CD4-positive, CD25-positive, alpha-beta regulatory T cell (primary cell): ENCODE data around the gene KDM3A. TPM values are rescaled to one million over a fixed set of nuclear protein-coding genes. Genes with fewer than 3 reads are reported as not detected.
A peak's percentile ranks its signal among the peaks of the same experiment; 100 is the strongest.

Source experiments
- ATAC-seq, 2 donors: fragments of 150-1000 bp; cut with Tn5 transposase; one replicate each; pipeline ENCODE4 v1.10.0; 2021; ENCODE audit warnings: low read depth in 2 of 2, moderate number of reproducible peaks in 2 of 2, moderate library complexity in 1 of 2
- DNase-seq, 3 donors: peaks; one replicate each; pipeline versions ENCODE4 v3.0.0 to v3.0.0-alpha.2; 2012 to 2022; ENCODE audit warnings: mixed read lengths in 1 of 3
- H3K27ac ChIP-seq: one replicate; pipeline ENCODE4 v1.7.0; 2013; ENCODE audit warnings: mild to moderate bottlenecking, low read length; ENCODE audit not compliant: insufficient read depth, poor library complexity, severe bottlenecking
- H3K27me3 ChIP-seq: one replicate; pipeline ENCODE4 v1.7.0; 2013; ENCODE audit warnings: low read length; ENCODE audit not compliant: control insufficient read depth, insufficient read depth
- H3K36me3 ChIP-seq: one replicate; pipeline ENCODE4 v1.7.0; 2013; ENCODE audit warnings: mild to moderate bottlenecking, low read length, moderate library complexity; ENCODE audit not compliant: control insufficient read depth, insufficient read depth
- H3K4me1 ChIP-seq: 2 replicates; pipeline ENCODE4 v1.7.0; 2013; ENCODE audit warnings: mild to moderate bottlenecking, low read length; ENCODE audit not compliant: insufficient read depth, control insufficient read depth, poor library complexity, severe bottlenecking
- H3K4me3 ChIP-seq: one replicate; pipeline ENCODE4 v1.7.0; 2013; ENCODE audit warnings: low read depth, mild to moderate bottlenecking, low read length, moderate library complexity
- H3K9me3 ChIP-seq, 2 experiments: 1 replicate in 1 of 2; 2 replicates in 1 of 2; pipeline ENCODE4 v1.7.0; 2013; ENCODE audit warnings: low read length in 2 of 2, mild to moderate bottlenecking in 1 of 2, moderate library complexity in 1 of 2; ENCODE audit not compliant: control insufficient read depth in 2 of 2
- H3K27ac Mint-ChIP-seq, 3 donors: one replicate each; pipeline ENCODE4 v1.8.0; 2020 to 2022; ENCODE audit warnings: mild to moderate bottlenecking in 3 of 3, mixed read lengths in 3 of 3, moderate library complexity in 2 of 3
- H3K27me3 Mint-ChIP-seq: one replicate; pipeline ENCODE4 v1.8.0; 2022; ENCODE audit warnings: mild to moderate bottlenecking, mixed read lengths
- H3K36me3 Mint-ChIP-seq: one replicate; pipeline ENCODE4 v1.8.0; 2020; ENCODE audit warnings: mixed read lengths
- H3K4me1 Mint-ChIP-seq, 4 donors: one replicate each; pipeline ENCODE4 v1.8.0; 2020 to 2022; ENCODE audit warnings: mixed read lengths in 4 of 4, mild to moderate bottlenecking in 1 of 4
- H3K4me3 Mint-ChIP-seq, 4 donors: one replicate each; pipeline ENCODE4 v1.8.0; 2020 to 2022; ENCODE audit warnings: mild to moderate bottlenecking in 4 of 4, mixed read lengths in 4 of 4, moderate library complexity in 3 of 4
- H3K9me3 Mint-ChIP-seq, 7 donors: one replicate each; pipeline ENCODE4 v1.8.0; 2020 to 2022; ENCODE audit warnings: mixed read lengths in 7 of 7, mild to moderate bottlenecking in 3 of 7, moderate library complexity in 2 of 7
- polyA plus RNA-seq, 4 donors: library from polyadenylated mRNA; unstranded; fragments of 300-500 nt; fragmentation: Illumina TruSeq; gene quantifications; one replicate each; pipeline ENCODE4 v1.2.3, GENCODE V29; 2021
- total RNA-seq: library from RNA; stranded (reverse); gene quantifications from one replicate; pipeline ENCODE4 v1.2.3, GENCODE V29; 2022

Gene KDM3A
- total and polyA plus RNA-seq, 5 donors from 2014 or later, result 22.7 to 138 (median 31.1) TPM

- DNase-seq (no peak), ATAC-seq (no peak)
- Mint-ChIP-seq H3K9me3 (peaks cover 0 to 11% (median 2%) of the 10 kb centered on the region in 7 donors), H3K27ac (no peak overlapping the region), H3K27me3 (no peaks in the 10 kb centered on the region), H3K36me3 (peaks cover 11% of the 10 kb centered on the region), H3K4me1 (peaks cover 0 to 25% (median 5%) of the 10 kb centered on the region in 4 donors), H3K4me3 (no peak overlapping the region)
- Histone ChIP-seq H3K4me3 (no peak overlapping the region), H3K36me3 (peaks cover 25% of the 10 kb centered on the region), H3K27me3 (no peaks in the 10 kb centered on the region), H3K9me3 (peaks cover 11 to 14% of the 10 kb centered on the region in 2 experiments), H3K27ac (no peak overlapping the region), H3K4me1 (no peaks in the 10 kb centered on the region)
Observed at GRCh38 chr2:86521922-86522321, 80.8 kb downstream of the KDM3A start.

- Mint-ChIP-seq H3K4me3 (no peak overlapping the region), H3K27ac (no peak overlapping the region), H3K36me3 (peaks cover 11% of the 10 kb centered on the region), H3K27me3 (no peaks in the 10 kb centered on the region), H3K4me1 (peaks cover 0 to 25% (median 5%) of the 10 kb centered on the region in 4 donors), H3K9me3 (peaks cover 0 to 11% (median 2%) of the 10 kb centered on the region in 7 donors)
- peaks cover 11 to 14% of the 10 kb centered on the region in 2 experiments for H3K9me3 ChIP-seq
- H3K4me1 ChIP-seq, result no peaks in the 10 kb centered on the region
- H3K27ac ChIP-seq, result no peak overlapping the region
- no peaks in the 10 kb centered on the region for H3K27me3 ChIP-seq
- no peak overlapping the region for H3K4me3 ChIP-seq
- H3K36me3 ChIP-seq, result peaks cover 31% of the 10 kb centered on the region
- ATAC-seq (no peak), DNase-seq (no peak)
Observed at GRCh38 chr2:86522711-86523110, 81.5 kb downstream of the KDM3A start.

- peaks cover 0 to 11% (median 2%) of the 10 kb centered on the region in 7 donors for H3K9me3 Mint-ChIP-seq
- Histone ChIP-seq H3K4me1 (no peaks in the 10 kb centered on the region), H3K4me3 (no peak overlapping the region), H3K27ac (no peak overlapping the region), H3K36me3 (peaks cover 39% of the 10 kb centered on the region), H3K27me3 (no peaks in the 10 kb centered on the region), H3K9me3 (peaks cover 11 to 14% of the 10 kb centered on the region in 2 experiments)
- DNase-seq (no peak), ATAC-seq (no peak)
- H3K27me3 Mint-ChIP-seq, result no peaks in the 10 kb centered on the region
- H3K4me3 Mint-ChIP-seq, result no peak overlapping the region
- peak overlapping the region in 1 of 3 donors; percentile 64 for H3K27ac Mint-ChIP-seq
- H3K4me1 Mint-ChIP-seq, result peaks cover 0 to 20% (median 3%) of the 10 kb centered on the region in 4 donors
- H3K36me3 Mint-ChIP-seq, result peaks cover 17% of the 10 kb centered on the region
Observed at GRCh38 chr2:86523491-86523890, 82.3 kb downstream of the KDM3A start.

GRCh38 chr2:86525421-86526340 is 84.5 kb downstream of the KDM3A start:
- Mint-ChIP-seq H3K4me1 (peaks cover 2 to 30% (median 8%) of the 10 kb centered on the region in 4 donors), H3K27me3 (no peaks in the 10 kb centered on the region)

GRCh38 chr2:86533589-86533988 is 92.4 kb downstream of the KDM3A start:
- Histone ChIP-seq H3K4me3 (no peak overlapping the region), H3K27me3 (no peaks in the 10 kb centered on the region), H3K9me3 (peaks cover 4 to 9% of the 10 kb centered on the region in 2 experiments), H3K36me3 (peaks cover 6% of the 10 kb centered on the region), H3K27ac (no peak overlapping the region), H3K4me1 (peaks cover 7% of the 10 kb centered on the region)
- H3K4me3 Mint-ChIP-seq, result no peak overlapping the region
- no peaks in the 10 kb centered on the region for H3K27me3 Mint-ChIP-seq
- DNase-seq (no peak), ATAC-seq (no peak)
- peak overlapping the region in 1 of 3 donors; percentile 29 for H3K27ac Mint-ChIP-seq
- H3K9me3 Mint-ChIP-seq, result peaks cover 0 to 12% (median 5%) of the 10 kb centered on the region in 7 donors
- peaks cover 35 to 43% (median 36%) of the 10 kb centered on the region in 4 donors for H3K4me1 Mint-ChIP-seq
- peaks cover 21% of the 10 kb centered on the region for H3K36me3 Mint-ChIP-seq

More at GRCh38 chr2:86525421-86526340, 84.5 kb downstream of the KDM3A start:
- H3K36me3 Mint-ChIP-seq, result peaks cover 22% of the 10 kb centered on the region
- no peak for ATAC-seq
- Histone ChIP-seq H3K27ac (no peak overlapping the region), H3K27me3 (no peaks in the 10 kb centered on the region), H3K36me3 (peaks cover 40% of the 10 kb centered on the region), H3K4me3 (no peak overlapping the region), H3K9me3 (peaks cover 5% of the 10 kb centered on the region in 2 experiments), H3K4me1 (no peaks in the 10 kb centered on the region)
- no peak for DNase-seq
- H3K4me3 Mint-ChIP-seq, result no peak overlapping the region
- H3K9me3 Mint-ChIP-seq, result peaks cover 0 to 1% (median 0%) of the 10 kb centered on the region in 7 donors
- H3K27ac Mint-ChIP-seq, result peak overlapping the region in 1 of 3 donors; percentile 61

GRCh38 chr2:86541334-86541733 is 100.2 kb downstream of the KDM3A start:
- Mint-ChIP-seq H3K36me3 (peaks cover 43% of the 10 kb centered on the region), H3K27me3 (no peaks in the 10 kb centered on the region), H3K9me3 (peaks cover 0 to 9% (median 1%) of the 10 kb centered on the region in 7 donors), H3K4me1 (peaks cover 3 to 27% (median 7%) of the 10 kb centered on the region in 4 donors), H3K27ac (peak overlapping the region in 1 of 3 donors; percentile 44), H3K4me3 (no peak overlapping the region)
- Histone ChIP-seq H3K36me3 (peaks cover 2% of the 10 kb centered on the region), H3K27me3 (no peaks in the 10 kb centered on the region), H3K27ac (no peak overlapping the region), H3K4me1 (no peaks in the 10 kb centered on the region), H3K4me3 (no peak overlapping the region), H3K9me3 (no peaks in the 10 kb centered on the region)
- DNase-seq, result no peak
- no peak for ATAC-seq
